ENCODE results near the gene POU6F1.

GRCh38 chr12:51177897-51178296, 40.0 kb downstream of the POU6F1 start:
- TF ChIP-seq CTCF (IDR thresholded peaks at IDR 0.05) (no peak), POLR2AphosphoS5 (IDR thresholded peaks at IDR 0.05; ENCODE audit: insufficient read depth in 1 of 2, low read depth in 1 of 2) (no peak)
